IPS-20b (cell line): ENCODE results near the gene WSCD2.

Experiments
- H3K27ac ChIP-seq: one replicate; pipeline ENCODE4 v1.5.1; 2013; ENCODE audit warnings: low read length
- H3K27me3 ChIP-seq: 2 replicates; pipeline ENCODE4 v1.6.1; 2013; ENCODE audit warnings: mild to moderate bottlenecking, low read length, inconsistent platforms; ENCODE audit not compliant: insufficient read depth
- H3K36me3 ChIP-seq: 2 replicates; pipeline ENCODE4 v1.6.1; 2013; ENCODE audit warnings: low read depth, mild to moderate bottlenecking, inconsistent platforms, low read length, moderate library complexity; ENCODE audit not compliant: insufficient read depth
- H3K4me1 ChIP-seq: 2 replicates; pipeline ENCODE4 v1.6.1; 2013; ENCODE audit warnings: mild to moderate bottlenecking, control low read depth, inconsistent platforms, low read length, moderate library complexity; ENCODE audit not compliant: insufficient read depth
- H3K4me3 ChIP-seq: 2 replicates; pipeline ENCODE4 v1.5.1; 2013; ENCODE audit warnings: mild to moderate bottlenecking, low read length, inconsistent platforms
- H3K9ac ChIP-seq: 2 replicates; pipeline ENCODE4 v1.6.1; 2013; ENCODE audit warnings: low read depth, mild to moderate bottlenecking, inconsistent platforms, low read length, moderate library complexity
- H3K9me3 ChIP-seq: 2 replicates; pipeline ENCODE4 v1.6.1; 2013; ENCODE audit warnings: mild to moderate bottlenecking, low read depth, low read length, inconsistent platforms; ENCODE audit not compliant: insufficient read depth

The WSCD2 gene

GRCh38 chr12:108257610-108258106 lies 128.6 kb downstream of the WSCD2 start:
- H3K36me3 ChIP-seq = no peaks in the 10 kb centered on the region
- peaks cover 9% of the 10 kb centered on the region; the same call in 1 of the 2 replicates for H3K4me1 ChIP-seq
- peaks cover 31% of the 10 kb centered on the region for H3K9me3 ChIP-seq
- no peak overlapping the region for H3K27ac ChIP-seq
- no peaks in the 10 kb centered on the region for H3K27me3 ChIP-seq
- no peak overlapping the region for H3K9ac ChIP-seq
- no peak overlapping the region for H3K4me3 ChIP-seq

GRCh38 chr12:108260039-108260438 lies 131.0 kb downstream of the WSCD2 start:
- Histone ChIP-seq H3K9ac (no peak overlapping the region), H3K36me3 (no peaks in the 10 kb centered on the region), H3K27ac (no peak overlapping the region), H3K4me1 (peaks cover 2% of the 10 kb centered on the region; the same call in 1 of the 2 replicates), H3K27me3 (no peaks in the 10 kb centered on the region), H3K9me3 (peaks cover 31% of the 10 kb centered on the region), H3K4me3 (no peak overlapping the region)

GRCh38 chr12:108260969-108261368 lies 131.9 kb downstream of the WSCD2 start:
- Histone ChIP-seq H3K9ac (no peak overlapping the region), H3K9me3 (peaks cover 31% of the 10 kb centered on the region), H3K4me1 (peaks cover 2% of the 10 kb centered on the region; the same call in 1 of the 2 replicates), H3K27ac (no peak overlapping the region), H3K4me3 (no peak overlapping the region), H3K36me3 (no peaks in the 10 kb centered on the region), H3K27me3 (no peaks in the 10 kb centered on the region)

- H3K4me3 ChIP-seq = no peak overlapping the region
- H3K9me3 ChIP-seq = peaks cover 16% of the 10 kb centered on the region
- no peaks in the 10 kb centered on the region for H3K36me3 ChIP-seq
- H3K9ac ChIP-seq = no peak overlapping the region
- peaks cover 2% of the 10 kb centered on the region; the same call in 1 of the 2 replicates for H3K4me1 ChIP-seq
- H3K27ac ChIP-seq = no peak overlapping the region
- no peaks in the 10 kb centered on the region for H3K27me3 ChIP-seq
Observed at GRCh38 chr12:108265505-108265904, 136.4 kb downstream of the WSCD2 start.

DNA sequence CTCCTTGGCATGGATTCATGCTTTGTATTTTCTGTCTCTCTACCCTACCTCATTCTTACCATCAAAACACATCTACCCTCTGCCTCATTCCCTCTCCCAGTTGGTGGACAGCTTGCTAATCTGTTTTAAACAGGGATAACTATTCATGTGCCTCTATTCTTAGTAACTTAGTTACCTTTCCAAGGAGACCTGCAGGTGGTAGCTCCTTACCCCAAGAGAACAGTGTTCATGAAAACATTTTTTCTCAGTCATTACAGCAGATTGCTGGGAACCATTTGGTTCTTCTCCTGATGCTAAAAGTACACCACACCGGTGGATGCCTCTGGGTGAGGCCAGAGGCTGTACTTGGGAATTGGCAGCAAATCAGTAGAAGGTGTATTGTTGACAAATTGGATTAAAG lies 137.0 kb downstream of the WSCD2 start:
- no peak overlapping the region for H3K9ac ChIP-seq
- no peaks in the 10 kb centered on the region for H3K36me3 ChIP-seq
- H3K27me3 ChIP-seq = no peaks in the 10 kb centered on the region
- H3K4me3 ChIP-seq = no peak overlapping the region
- H3K27ac ChIP-seq = no peak overlapping the region
- H3K9me3 ChIP-seq = peaks cover 9% of the 10 kb centered on the region
- H3K4me1 ChIP-seq = peaks cover 2% of the 10 kb centered on the region; the same call in 1 of the 2 replicates

DNA sequence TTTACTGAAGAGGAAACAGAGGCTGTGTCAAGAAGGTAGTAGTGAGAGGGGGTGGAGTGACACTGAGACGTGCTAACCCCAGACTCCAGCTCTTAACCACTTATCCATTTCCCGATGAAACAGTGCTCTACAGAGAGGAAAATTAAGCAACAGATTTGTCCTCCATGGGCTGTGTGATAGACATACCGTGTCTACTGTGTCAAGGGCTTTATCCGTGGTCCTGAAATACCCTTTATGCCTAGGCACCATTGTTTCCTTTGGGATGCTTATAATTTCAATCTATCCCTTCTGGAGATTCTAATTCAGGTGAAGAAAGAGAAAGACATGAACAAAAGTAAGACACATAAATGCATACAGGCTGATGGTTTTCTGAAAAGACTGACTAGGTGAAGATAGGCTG lies 138.4 kb downstream of the WSCD2 start:
- no peak overlapping the region for H3K27ac ChIP-seq
- peaks cover 2% of the 10 kb centered on the region; the same call in 1 of the 2 replicates for H3K4me1 ChIP-seq
- H3K36me3 ChIP-seq = no peaks in the 10 kb centered on the region
- H3K27me3 ChIP-seq = no peaks in the 10 kb centered on the region
- H3K4me3 ChIP-seq = no peak overlapping the region
- no peak overlapping the region for H3K9ac ChIP-seq
- H3K9me3 ChIP-seq = no peaks in the 10 kb centered on the region; the same call in 1 of the 2 replicates

- H3K4me3 ChIP-seq = no peak overlapping the region
- H3K27ac ChIP-seq = no peak overlapping the region
- H3K36me3 ChIP-seq = no peaks in the 10 kb centered on the region
- no peak overlapping the region for H3K9ac ChIP-seq
- H3K4me1 ChIP-seq = peaks cover 2% of the 10 kb centered on the region; the same call in 1 of the 2 replicates
- no peaks in the 10 kb centered on the region for H3K27me3 ChIP-seq
- no peaks in the 10 kb centered on the region; the same call in 1 of the 2 replicates for H3K9me3 ChIP-seq
Observed at GRCh38 chr12:108268397-108268796, 139.3 kb downstream of the WSCD2 start.

DNA sequence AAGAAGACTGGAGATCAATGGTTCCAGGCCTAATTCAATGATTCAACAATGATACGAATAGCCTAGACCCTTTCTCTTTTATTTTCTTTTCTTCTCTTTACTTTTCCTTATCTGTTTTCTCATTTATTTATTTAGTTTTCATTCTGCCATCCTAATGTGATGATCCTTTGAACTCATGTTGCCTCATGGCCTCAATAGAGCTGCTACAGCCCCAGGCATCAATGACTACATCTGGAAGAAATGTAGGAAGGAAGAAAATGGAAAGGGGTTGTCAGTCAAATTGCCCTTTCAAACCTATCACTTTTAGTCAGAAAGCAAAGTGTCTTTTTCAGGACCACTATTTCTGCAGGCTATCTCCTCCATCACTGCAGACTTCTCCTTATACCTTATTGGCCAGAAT lies 140.1 kb downstream of the WSCD2 start:
- H3K4me3 ChIP-seq = no peak overlapping the region
- H3K4me1 ChIP-seq = no peaks in the 10 kb centered on the region
- no peaks in the 10 kb centered on the region for H3K27me3 ChIP-seq
- no peak overlapping the region for H3K9ac ChIP-seq
- no peaks in the 10 kb centered on the region for H3K36me3 ChIP-seq
- no peaks in the 10 kb centered on the region; the same call in 1 of the 2 replicates for H3K9me3 ChIP-seq
- no peak overlapping the region for H3K27ac ChIP-seq

DNA sequence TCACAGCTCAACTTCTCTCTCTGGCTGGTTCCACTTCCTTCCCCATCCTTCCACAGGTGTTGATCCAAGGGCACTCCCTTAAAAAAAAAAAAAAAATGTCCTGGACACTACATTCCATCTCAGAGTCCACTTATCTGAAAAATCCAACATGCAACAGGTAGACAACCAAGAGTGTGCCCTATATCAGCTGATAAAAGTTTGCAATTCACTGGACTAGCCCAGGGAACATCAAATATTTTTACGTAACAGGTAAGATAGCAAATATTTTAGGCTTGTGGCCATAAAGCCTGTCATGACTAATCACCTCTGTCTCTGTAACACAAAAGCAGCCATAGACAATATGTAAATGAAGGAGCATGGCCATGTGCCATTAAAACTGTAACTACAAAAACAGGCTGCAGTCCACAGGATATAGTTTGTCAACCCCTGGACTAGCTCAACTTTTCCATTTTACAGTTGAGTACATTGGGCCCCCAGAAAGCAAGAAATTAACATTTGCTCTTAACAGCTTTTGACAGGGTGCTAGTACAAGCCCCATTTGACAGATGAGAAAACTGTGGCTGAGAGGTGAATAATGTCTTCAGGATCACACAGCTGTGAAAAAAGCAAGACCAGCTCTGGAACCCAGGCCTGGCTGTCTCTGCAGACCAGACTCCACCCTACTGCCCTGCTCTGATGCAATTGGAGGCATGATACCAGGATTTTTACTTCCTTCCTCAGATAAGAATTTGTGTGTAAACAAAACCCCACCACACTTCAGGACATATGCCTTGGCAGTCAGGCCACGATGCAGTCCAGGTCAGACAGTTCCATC lies 141.2 kb downstream of the WSCD2 start:
- no peaks in the 10 kb centered on the region for H3K27me3 ChIP-seq
- H3K27ac ChIP-seq = no peak overlapping the region
- H3K36me3 ChIP-seq = no peaks in the 10 kb centered on the region
- H3K9me3 ChIP-seq = no peaks in the 10 kb centered on the region; the same call in 1 of the 2 replicates
- no peak overlapping the region for H3K9ac ChIP-seq
- H3K4me1 ChIP-seq = no peaks in the 10 kb centered on the region; the same call in 1 of the 2 replicates
- H3K4me3 ChIP-seq = no peak overlapping the region

DNA sequence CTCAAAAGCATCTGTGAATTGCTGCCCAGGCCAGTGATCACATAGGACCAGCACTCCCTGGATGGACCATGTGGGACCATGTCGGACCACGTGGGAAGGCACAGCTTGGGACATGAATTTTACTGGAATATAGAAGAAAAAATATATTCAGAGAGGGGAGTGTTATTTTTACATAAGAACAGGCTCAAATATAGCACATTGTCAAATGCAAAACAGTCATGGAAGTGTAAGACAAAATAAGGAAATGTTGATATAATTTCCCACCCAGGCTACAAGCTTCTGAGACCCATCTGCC lies 141.7 kb downstream of the WSCD2 start:
- no peak overlapping the region for H3K27ac ChIP-seq
- H3K9ac ChIP-seq = no peak overlapping the region
- H3K9me3 ChIP-seq = no peaks in the 10 kb centered on the region; the same call in 1 of the 2 replicates
- H3K4me3 ChIP-seq = no peak overlapping the region
- no peaks in the 10 kb centered on the region for H3K36me3 ChIP-seq
- peaks cover 3% of the 10 kb centered on the region; the same call in 1 of the 2 replicates for H3K4me1 ChIP-seq
- no peaks in the 10 kb centered on the region for H3K27me3 ChIP-seq

DNA sequence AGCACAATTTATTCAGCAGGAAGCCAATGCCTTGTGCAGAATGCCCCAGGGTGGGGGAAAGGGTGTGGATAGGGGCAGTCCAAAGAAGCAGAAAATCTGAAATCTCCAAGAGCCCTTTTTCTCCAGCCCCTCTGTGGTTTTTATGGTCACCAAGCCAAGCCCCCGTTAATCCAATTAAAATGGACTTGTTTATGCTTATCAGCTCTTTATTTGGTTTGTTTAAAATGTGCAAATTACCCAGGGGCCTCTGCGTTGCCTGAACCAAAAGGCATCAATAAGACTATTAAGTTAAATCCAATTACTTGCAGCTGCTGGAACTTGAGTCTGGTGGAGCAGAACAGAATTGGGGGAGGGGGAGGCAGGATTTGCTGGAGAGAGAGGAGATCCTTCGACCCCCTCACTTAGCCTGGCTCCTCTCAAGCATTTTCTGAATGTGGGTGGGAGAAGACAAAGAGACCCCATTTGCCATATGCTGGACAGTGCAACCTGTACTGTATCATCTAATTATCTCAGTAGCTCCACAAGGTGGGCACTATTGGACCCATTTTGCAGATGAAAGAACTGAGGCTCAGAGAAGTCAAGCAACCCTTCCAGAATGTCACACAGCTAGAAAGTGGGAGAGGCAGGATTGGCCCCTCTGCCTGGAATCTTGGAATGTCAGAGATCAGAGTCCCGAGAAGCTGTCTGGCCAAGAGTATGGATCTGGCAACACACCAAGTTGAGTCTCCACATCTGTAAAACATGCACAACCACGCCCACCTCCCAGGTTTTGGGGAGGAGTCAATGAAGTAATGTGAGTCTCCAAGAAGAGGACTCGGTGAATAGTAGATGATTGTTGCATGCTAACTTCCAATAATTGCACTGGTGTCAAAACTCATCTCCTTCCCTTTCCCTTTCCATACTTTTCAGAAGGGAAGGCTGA lies 143.1 kb downstream of the WSCD2 start:
- H3K9ac ChIP-seq = no peak overlapping the region
- H3K4me3 ChIP-seq = no peak overlapping the region
- no peaks in the 10 kb centered on the region; the same call in 1 of the 2 replicates for H3K9me3 ChIP-seq
- no peaks in the 10 kb centered on the region for H3K27me3 ChIP-seq
- H3K27ac ChIP-seq = no peak overlapping the region
- H3K4me1 ChIP-seq = peaks cover 3% of the 10 kb centered on the region; the same call in 1 of the 2 replicates
- no peaks in the 10 kb centered on the region for H3K36me3 ChIP-seq
